SH-SY5Y (cell line): ENCODE measurements around the gene CPT1C.

ENCODE experiments used
- GATA2 ChIP-seq: IDR thresholded peaks from 2 replicates; pipeline ENCODE4 v1.6.1; 2011; ENCODE audit warnings: mild to moderate bottlenecking, low read depth, low read length
- GATA3 ChIP-seq: IDR thresholded peaks from 2 replicates; pipeline ENCODE4 v1.6.1; 2011; ENCODE audit warnings: low read depth, mild to moderate bottlenecking, low read length, moderate library complexity

- TF ChIP-seq GATA2 (no peak), GATA3 (no peak)
These were observed 36.3 kb upstream of the CPT1C start for GRCh38 chr19:49654581-49654980.
